DMS153 (cell line): ENCODE results near the gene D2HGDH.
"Not testable (repeated sequence)": the region's sequence is repeated elsewhere in the genome, so short reads cannot be mapped to it uniquely, and the experiment has no call there.

ENCODE experiments used
- DNase-seq: peaks from one replicate; lab custom pipeline; 2025; lab: John Stamatoyannopoulos, UW

The D2HGDH gene

DNA sequence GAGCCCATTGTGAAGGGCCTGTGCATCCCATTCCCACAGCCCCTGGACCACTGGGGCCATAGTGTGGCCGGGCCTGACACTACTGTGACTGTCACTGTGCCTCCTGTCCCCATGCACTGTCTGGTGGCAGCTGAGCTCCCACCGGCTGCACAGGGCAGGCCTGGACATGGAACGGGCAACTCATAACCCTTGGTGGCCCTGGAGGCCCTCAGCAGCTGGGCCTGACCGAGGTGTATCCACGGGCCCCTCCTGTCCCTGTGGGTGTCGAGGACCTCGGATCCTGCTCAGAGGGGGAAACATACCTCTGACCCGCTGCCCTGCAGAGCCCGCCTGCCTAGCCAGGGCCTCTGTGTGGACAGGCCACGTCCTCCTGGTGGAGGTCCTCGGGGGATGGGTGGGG, 34.4 kb downstream of the D2HGDH start:
- no peak for DNase-seq

DNA sequence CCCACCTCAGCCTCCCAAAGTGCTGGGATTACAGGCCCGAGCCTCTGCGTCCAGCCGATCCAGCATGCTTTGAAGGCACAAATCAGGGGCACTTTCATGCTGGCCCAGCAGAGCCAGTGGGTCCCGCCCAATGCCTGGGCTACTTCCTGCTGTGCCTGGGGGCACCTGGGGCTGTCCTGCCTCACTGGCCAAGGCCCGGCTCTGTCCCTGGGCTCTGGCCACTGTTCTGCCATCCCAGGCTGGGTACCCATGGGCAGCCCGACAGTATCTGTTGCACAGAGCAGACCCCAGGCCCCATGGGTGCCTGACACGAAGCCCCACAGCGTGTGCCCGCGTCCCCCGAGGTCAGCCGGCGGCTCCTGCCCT, 35.4 kb downstream of the D2HGDH start:
- DNase-seq: no peak

DNA sequence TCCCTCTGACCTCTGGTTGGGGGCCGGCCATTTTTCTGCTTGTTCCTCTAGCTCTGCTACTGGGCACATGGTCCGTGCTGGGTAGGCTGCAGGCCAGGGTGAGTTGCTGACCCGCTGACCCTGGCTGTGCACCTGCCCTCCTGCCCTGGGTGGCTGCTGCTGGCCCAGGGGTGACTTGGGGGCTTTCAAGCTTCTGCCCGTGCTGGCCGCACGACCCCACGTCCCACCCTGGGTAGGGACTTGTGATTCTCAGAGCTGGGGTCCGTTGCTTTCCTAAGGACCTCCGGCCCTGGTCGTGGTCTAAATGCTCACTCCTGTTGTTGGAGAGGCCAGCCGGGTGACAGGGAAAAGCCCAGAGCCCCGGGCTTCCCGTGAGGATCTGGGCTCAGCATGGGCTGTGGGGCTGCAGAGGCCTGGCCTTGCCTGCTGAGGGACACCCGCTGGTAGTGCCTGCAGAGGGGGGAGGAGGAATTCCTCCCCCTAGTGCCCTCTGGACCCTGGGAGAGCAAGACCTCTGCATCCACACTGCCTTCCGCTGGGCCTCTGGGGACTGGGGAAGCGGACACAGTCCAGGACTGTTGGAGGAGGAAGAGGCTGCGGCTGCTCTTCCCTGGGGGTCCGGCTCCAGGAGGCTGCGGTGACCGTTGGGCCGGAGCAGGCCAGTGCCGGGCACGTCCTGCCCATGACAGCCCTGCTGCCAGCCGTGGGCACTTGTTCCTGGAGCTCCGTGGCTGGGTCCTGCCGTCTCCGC, 35.9 kb downstream of the D2HGDH start:
- DNase-seq: no peak

DNA sequence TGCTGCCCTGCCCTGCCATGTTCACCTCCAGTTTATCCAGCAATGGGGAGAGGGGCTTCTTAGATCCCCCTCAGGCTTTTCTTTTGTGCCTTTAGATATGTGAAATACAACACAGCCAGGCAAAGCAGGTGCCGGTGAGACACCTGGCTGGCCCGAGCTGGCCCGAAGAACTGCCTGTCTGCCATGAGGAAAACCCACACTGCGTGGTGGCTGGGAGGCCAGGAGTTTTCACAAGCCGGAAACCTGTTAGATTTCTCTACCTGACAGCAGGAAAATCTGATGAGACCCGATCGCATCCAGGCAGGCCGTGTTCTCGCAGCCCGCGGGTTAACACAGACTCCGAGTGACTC, 36.5 kb downstream of the D2HGDH start:
- no peak for DNase-seq

DNA sequence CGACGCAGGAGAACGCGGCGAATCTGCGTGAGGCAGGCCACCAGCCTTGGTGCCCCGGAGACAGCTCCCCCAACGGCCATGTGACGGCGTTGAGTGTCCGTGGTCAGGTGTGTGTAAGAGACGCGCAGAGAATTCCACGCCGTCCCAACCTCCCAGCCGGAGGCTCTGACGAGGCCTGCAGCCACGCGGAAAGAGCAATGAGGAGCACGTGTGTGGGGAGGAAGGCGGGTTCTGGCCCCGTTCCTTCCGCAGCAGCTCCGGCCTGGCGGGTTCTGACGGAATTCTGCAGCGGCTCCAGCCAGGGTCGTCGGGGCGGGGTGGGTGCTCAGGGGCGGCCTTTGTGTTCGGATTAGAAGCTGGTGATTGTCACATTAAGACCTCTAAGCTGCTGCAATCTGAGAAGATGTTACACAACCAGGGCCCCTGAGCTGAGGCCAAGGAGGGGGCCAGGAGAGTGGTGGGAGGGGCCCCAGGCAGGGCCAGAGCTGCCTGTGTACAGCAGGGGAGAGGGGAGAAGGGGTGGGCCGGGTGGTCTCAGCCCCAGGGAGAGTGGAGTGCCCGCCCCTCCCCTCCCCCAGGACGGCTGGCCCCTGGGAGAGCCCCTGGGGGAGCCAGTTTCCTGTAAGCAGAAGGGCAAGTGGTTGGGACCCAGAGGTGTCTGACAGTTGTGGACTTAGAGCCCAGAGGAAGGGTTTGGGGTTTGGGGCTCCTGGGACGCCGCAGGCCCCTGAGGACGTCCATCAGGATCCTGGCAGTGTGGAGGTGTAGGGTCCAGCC, 37.0 kb downstream of the D2HGDH start:
- DNase-seq: no peak

DNA sequence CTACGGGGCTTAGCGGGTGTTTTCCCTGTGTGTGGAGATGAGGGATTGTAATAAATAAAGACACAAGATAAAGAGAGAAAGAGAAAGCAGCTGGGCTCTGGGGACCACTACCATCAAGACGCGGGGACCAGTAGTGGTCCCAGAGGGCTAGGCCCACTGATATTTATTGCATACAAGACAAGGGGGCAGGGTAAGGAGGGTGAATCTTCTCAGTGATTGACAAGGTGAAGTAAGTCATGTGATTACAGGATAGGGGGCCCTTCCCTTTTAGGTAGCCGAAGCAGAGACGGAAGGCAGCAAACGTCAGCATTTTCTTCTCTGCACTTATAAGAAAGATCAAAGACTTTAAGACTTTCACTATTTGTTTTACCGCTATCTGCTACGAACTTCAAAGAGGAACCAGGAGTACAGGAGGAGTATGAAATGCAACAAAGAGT, 37.7 kb downstream of the D2HGDH start:
- no peak for DNase-seq

DNA sequence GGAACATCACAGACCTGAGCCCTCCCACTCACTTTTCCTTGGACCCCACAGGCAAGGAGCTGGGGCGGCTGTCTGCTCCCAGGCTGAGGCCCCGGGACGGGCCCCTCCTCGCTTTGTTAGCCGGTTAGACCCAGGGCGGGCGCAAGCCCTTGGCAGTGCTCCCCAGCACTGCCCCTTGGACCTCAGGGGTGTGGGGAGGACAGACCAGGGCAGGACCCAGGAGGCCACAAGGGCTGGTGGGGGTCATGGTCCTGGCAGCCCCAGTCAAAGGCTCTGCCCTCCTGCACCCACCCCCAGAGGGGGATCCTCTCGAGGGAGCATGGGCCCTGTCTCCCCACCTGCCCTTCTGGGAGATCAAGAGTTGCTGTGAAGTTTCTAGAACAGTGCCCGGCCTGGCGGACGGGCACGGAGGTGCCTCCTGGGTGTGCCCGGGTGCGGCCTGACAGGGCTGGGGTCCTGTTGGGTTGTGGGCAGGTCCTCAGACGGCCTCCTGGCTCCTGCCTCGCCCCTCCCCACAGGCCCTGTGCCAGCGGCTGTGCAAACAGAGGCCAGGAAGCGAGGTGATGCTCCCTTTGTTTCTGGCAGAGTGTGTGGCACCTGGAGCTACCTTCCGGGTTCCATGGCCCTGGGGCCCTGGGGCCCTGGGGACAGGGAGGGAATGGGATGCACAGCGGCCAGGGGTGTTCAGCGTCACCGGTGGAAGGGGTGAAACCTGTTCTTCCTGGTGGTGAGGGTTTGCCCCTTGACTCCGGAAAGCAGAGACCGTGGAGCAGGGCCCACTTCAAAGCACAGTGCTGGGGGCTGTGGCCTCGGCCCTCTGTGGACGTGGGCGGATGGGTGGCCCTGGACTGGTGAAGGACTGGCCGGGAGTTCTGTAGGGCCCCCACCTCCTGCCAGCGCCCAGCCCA, 39.3 kb downstream of the D2HGDH start:
- DNase-seq: peak; percentile 81

DNA sequence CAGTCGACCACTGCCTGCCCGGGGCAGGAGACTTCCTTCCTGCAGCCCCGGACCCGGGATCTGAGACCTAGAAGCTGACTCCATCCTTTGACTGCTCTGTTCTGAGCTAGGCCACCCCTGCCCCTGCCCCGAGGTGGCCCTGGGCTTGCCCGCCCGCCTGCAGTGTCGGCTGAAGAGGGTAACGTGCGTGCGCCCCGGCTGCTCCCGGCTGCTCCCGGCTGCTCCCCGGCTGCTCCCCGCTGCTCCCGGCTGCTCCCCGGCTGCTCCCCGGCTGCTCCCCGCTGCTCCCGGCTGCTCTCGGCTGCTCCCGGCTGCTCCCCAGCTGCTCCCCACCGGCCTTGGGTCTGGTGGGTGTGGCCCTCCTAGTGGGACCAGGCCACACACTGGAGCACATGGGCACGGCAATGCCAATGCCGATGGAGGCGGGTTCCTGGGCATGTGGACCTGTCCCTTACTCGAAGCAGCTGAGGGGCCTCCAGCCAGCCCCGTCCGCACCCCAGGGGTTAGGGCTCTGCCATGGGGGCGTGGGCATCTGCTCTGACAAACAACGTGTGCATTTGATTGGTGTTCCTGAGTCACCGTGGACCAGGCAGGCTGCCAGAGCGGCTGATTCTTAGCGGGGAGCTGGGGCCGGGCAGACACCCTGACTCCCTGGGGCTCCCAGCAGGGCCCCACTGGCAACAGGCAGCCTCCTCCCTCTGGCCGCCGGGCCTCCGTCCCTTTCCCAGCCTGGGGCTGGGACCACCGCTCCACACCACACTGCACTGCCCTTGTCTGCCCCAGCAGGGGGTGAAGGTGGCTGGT, 40.2 kb downstream of the D2HGDH start:
- peak; percentile 33 for DNase-seq

DNA sequence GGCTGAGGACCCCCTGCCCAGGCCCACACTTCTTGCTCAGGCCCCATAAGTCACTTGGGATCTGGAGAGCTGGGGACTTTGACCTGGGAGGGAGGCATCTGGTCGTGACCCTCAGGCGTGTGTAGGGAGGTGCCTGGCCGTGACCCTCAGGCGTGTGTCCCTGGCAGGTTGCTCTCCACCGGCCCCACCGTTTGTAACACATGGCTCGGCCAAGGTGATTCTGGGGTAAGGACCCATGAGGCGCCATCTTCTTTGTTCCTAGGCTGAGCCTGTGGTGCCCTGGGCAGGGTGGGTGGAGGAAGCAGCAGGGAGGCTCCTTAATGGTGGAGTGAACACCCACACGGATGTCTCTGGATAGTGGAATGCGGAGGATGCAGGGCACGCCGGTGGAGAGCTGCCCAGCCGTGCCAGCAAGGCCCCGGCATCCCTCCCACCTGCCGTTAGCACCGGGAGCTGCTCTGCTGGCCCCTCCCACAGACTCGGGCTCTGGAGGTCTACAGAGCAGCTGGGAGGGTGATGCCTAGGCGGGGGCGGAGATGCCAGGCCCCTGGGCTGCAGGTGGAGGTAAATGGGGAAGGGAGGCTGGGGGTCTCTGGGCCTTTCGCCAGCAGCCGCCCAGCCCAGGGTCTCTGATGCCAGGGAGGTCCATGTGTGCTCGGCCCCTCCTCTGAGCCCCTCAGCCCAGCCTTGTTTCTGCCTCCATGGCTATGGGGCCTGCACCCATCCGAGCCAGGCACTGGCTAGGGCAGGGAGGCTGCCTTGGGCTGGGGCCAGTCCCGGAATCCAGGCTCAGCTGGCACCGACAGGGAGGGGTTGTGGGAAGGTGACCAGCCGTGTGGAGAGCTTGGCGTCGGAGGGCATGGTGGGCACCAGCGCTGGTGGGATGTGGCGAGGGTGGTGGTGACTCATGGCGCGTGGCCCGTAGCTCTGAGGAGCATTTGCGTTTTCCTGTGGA, 41.1 kb downstream of the D2HGDH start:
- DNase-seq: no peak

DNA sequence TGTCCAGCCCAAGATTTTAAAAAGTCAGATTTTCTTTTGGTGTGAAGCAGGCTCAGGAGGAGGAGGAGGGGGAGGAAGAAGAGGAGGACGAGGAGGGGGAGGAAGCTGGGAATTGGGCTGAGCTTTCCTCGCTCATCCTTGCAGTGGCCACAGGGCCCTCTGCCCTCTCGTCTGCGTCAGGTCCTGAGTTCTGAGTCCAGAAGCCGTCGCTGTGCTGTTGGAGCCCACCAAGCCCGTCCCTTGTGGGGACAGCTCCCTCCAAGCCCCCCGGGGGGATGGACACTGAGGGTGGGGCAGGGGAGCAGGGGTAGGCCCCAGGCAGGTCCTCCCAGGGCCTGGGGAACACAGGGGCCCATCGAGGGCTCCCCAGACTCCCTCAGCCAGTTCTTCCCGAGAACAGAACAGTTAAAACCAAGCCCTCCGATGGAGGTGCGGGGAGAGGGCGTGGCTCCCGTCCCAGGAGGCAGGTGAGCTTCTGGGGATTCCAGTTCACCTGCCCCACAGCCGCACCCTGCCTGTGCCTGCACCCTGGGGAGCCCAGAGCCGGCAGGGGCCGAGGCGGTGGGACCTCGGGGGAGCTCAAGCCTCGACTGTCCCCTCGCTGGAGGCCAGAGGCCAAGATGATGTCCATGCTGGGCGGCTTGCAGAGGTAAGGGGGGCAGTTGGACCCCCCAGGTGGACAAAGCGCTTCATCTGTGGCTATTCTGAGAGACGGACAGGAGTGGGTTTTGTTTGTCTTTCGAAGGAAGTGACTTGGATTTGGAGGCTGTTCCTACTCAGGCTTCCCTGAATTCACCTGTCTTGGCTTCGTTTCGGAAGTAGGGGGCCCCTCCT, 42.1 kb downstream of the D2HGDH start, which contains the start of gene GAL3ST2:
Gene GAL3ST2 (plus strand): TSS at position 487 of the 834 bp plus-strand sequence. CDS start 134 bp downstream, at position 621.
- no peak for DNase-seq

DNA sequence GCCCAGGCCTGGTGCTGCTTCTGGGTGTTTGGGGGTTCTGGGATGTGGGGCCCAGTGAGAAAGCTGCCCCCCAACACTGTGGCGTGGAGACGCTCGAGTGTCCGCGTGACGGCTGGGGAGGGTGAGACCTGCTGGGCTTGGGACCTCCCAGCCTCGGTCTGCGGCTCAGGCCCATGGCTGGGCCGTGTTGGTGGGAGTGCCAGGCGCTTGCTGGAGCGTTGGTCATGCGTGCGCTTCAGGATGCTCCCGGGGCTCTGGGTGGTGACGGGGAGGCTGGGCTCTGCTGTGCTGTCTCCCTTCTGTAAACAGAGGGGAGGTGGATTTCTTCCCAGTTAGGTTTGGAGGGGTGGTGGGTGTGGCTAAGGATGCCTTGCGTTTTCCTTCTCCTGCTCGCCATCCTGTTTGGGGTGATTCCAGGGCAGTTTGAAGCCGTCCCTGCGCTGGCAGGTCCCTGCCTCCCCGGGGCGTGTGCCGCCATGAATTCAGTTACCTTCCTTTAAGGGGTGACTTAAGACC, 42.8 kb downstream of the D2HGDH start:
- DNase-seq: no peak

DNA sequence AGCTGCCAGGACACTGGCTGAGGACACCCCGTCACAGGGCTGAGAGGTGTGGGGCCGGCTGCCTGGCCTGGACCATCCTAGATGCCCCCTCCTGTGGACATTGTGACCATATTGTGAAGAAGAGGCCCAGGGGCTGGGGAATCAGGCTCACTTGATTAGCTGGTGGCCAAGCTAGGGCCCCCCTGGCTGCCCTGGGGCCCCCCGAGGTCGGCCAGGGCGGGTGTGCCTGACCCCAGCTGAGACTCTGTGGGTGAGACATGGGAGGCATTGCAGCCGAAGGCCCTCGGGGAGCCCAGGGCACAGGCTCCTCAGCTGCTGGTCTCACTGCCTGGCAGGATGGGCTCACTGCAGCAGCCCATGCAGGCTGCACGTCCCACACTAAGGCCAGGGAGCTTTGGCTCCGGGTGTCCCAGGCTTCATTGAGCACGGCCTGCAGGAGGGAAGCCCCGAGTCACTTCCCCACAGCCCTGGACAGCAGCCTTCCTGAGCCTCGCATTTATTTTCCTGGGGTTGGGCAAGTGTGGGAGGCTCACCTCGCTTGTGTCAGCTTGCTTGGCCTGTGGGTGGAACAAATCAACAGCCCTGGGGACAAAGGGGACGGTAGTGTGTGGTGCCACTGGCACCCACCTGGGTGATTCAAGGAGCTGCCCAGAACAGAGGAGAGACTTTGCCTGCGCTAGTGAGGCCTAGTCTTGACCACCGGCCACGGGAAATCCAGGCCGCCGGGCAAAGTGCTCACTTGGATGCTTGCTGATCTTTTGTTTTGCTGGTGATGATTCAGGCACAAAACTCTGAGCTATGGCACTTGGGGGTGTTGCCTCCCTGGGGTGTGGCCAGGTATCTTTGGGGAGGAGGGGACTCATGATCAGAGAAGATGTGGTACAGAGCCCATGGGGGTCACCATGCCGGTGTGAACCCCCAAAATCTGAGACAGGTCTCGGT, 43.5 kb downstream of the D2HGDH start:
- DNase-seq: no peak

DNA sequence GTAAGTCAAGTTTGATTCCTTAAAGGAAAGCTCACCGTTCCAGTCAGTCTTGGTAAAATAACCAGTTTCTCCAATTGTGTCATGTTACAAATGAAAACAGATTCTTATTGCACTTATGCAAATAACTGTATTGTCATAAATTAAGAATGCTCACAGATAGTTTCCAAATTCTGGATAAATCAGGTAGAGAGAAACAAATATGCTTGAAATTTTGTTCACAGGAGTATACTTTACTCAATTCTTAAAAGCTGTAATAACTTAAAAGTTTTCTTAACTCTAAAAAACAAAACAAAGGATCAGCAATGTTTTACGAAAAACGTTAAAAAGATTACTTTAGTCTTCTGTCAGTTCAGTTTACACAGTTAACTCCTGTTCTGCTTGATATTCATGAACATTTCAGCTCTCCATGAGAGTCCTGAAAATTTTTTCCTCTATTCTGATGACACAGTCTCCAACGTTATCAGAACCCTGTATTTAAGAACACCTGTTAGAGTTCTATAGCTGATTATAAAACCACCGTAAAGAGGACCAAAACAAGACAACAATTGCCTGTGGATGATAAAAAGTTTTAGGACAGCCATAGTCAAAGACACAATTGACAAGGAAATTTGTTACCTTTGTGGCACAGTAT, 46.6 kb downstream of the D2HGDH start:
- no peak for DNase-seq

DNA sequence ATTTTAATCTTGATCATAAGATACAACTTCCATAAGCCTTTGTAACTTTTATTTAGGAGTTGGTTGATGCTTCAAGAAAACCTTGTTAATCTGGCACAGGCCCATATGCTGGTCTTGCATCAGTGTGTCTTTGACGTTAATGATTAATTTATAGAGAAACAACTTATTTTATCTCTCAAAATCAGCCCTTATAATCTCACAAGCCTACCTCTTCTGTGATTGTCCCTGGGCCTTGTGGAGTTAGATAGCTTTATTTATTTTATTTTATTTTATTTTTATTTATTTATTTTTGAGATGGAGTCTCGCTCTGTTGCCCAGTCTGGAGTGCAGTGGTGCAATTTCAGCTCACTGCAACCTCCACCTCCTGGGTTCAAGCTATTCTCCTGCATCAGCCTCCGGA, 47.6 kb downstream of the D2HGDH start:
- not testable (repeated sequence) for DNase-seq

DNA sequence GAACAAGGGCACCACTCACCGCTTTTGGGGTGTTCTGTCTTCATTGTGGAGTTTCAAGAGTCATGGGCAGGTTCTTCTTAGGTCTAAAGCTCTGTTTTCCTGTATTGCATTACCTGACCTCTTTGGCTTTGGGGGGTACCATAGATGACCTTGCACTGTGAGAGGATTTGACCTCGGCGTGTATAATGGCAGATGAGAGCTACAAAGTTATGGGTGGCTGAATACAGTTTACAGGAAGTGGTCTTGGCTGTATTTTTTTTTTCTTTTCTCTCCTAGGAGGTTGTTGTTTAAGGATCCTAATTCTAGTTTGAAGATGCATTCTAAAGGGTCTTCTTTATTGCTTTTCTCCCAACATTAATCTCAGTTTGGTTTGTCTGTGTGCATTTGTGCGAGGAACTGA, 53.7 kb downstream of the D2HGDH start:
- DNase-seq: no peak

DNA sequence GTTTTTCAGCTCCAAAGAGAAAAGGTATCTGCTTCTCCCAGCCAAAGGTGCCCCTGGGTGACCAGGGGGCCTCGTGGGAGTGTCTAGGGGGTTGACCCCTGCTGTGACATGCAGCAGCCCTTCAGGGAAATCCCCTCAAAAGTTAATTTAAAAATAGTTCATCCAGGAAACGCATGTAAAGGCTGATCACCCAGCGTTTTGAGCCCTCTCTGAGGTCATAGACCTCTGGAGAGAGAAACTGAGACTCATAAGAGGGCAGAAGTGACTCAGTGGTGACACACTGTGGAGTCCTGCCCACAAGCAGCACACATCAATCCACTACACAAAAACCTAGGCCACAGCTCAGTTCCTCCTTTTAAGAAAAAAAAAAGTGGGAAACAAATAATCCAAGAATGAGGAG, 54.1 kb downstream of the D2HGDH start:
- DNase-seq: no peak

DNA sequence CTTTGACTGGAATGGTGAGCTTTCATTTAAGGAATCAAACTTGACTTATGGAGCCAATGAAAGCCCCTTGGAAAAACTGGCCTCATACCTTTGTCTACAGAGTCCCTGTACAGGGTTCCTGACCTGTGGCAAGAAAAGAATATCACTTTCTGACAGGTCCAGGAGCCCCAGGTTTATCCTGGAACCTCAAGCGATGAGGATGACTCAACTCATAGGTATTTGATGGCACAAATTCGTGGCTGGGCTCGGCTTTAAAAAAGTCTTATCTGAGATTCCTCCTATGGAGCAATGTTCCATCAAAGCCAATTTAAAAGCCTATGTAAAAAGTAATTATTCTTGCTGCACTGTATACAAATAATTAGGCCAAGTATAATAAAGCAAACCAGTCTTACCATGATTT, 57.0 kb downstream of the D2HGDH start:
- DNase-seq: not testable (repeated sequence)

DNA sequence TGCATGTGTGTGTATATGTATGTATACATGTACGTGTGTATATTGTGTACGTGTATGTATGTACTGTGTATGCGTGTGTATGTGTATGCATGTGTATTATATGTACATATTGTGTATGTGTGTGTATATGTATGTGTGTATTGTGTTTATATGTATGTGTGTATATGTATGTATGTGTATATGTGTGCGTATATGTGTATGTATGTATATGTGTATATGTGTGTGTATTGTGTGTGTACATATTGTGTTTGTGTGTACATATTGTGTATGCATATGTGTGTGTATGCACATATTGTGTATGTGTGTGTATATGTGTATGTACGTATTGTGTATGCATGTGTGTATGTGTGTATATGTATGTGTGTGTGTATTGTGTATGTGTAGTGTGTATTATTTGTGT, 59.0 kb downstream of the D2HGDH start:
- no peak for DNase-seq
